Measurements from ENCODE around the gene GORASP2.

- no peak for TF ChIP-seq CTCF (conservative IDR thresholded peaks at IDR 0.05; ENCODE audit: low read depth, low read length)
- no peak for TF ChIP-seq MXI1 (IDR thresholded peaks at IDR 0.05; ENCODE audit: borderline replicate concordance, low read depth, low read length)
- no peak for TF ChIP-seq RAD21 (IDR thresholded peaks at IDR 0.05; ENCODE audit: low read length)
- no peak for TF ChIP-seq POLR2A (IDR thresholded peaks at IDR 0.05; ENCODE audit: low read depth, low read length)
- no peak for TF ChIP-seq BHLHE40 (IDR thresholded peaks at IDR 0.05; ENCODE audit: low read depth, low read length)
- no peak for TF ChIP-seq MAFK (IDR thresholded peaks at IDR 0.05; ENCODE audit: low read depth, low read length)
- TF ChIP-seq SMC3 (IDR thresholded peaks at IDR 0.05; ENCODE audit: low read depth, low read length) = no peak
Observed at GRCh38 chr2:170928036-170928823, 823 bp upstream of the GORASP2 start.
